ENCODE measurements around the gene PRDX5. TPM values are rescaled to one million over a fixed set of nuclear protein-coding genes. Genes with fewer than 3 reads are reported as not detected.
"Not testable (repeated sequence)": the region's sequence is repeated elsewhere in the genome, so short reads cannot be mapped to it uniquely, and the experiment has no call there.

PRDX5 gene
- total RNA-seq, 2 experiments from 2014 or later: 177 to 217 TPM

DNA sequence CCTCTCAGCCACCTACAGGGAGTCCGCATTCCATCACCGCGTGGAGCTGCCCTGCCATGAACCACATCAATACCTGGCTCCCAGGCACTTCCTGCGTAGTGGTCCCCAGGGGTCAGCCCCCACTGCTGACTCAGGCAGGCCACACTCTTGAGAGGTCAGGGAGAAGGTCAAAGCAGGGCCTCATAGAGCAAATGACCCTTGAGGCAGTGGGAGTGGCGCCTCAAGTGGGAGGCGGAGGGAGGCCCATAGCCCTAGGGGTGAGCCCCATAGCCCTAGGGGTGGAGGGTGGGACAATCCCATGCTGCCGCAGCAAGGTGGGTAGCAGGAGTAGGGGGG, 5.0 kb downstream of the PRDX5 start:
- intact Hi-C loops (cut with micrococcal nuclease; ENCODE audit: unreplicated experiment): no loop called here
- no peak for TF ChIP-seq EZH2phosphoT487 (IDR thresholded peaks at IDR 0.05; ENCODE audit: borderline replicate concordance, low read depth, low read length)
- TF ChIP-seq, protein P1, sequence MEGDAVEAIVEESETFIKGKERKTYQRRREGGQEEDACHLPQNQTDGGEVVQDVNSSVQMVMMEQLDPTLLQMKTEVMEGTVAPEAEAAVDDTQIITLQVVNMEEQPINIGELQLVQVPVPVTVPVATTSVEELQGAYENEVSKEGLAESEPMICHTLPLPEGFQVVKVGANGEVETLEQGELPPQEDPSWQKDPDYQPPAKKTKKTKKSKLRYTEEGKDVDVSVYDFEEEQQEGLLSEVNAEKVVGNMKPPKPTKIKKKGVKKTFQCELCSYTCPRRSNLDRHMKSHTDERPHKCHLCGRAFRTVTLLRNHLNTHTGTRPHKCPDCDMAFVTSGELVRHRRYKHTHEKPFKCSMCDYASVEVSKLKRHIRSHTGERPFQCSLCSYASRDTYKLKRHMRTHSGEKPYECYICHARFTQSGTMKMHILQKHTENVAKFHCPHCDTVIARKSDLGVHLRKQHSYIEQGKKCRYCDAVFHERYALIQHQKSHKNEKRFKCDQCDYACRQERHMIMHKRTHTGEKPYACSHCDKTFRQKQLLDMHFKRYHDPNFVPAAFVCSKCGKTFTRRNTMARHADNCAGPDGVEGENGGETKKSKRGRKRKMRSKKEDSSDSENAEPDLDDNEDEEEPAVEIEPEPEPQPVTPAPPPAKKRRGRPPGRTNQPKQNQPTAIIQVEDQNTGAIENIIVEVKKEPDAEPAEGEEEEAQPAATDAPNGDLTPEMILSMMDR (conservative IDR thresholded peaks at IDR 0.05; ENCODE audit: low read length): no peak
- peaks cover 17% of the 10 kb centered on the region; the same call in 1 of the 2 replicates for H3K79me2 ChIP-seq (ENCODE audit: insufficient read depth, low read depth, low read length)

DNA sequence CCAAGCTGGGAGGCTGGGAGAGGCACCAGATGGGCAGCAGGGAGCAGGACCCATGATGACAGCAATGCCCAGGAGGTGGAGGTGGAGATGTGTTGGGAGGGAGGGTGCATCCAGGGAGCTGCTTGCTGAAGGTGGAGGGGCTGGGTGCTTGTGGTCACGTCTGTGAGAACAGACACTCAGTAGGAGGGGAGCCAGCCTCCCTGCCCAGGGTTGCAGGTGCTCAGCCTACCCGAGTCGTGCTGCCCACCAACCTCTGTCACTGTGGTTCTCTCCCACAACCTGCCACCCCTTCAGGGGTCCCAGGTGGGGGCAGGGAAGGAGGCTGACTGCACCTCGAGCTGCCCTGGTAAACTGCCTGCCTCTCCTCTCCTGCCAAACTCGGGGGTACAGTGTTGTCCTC, 5.5 kb downstream of the PRDX5 start:
- H3K79me2 ChIP-seq (ENCODE audit: insufficient read depth, low read depth, low read length): peaks cover 14% of the 10 kb centered on the region; the same call in 1 of the 2 replicates
- H3K4me2 ChIP-seq (ENCODE audit: low read length): no peak overlapping the region
- intact Hi-C loops (cut with micrococcal nuclease; ENCODE audit: unreplicated experiment): no loop called here
- H3K9me3 ChIP-seq (ENCODE audit: low read length): no peaks in the 10 kb centered on the region
- H3K4me3 ChIP-seq (ENCODE audit: low read depth, low read length, poor library complexity, severe bottlenecking): no peak overlapping the region
- BruUV-seq (replicated peaks): no TSS peak
- no peaks in the 10 kb centered on the region for H4K20me1 ChIP-seq (ENCODE audit: insufficient read depth, low read length)
- peaks cover 37% of the 10 kb centered on the region; the same call in 1 of the 2 replicates for H3K36me3 ChIP-seq (ENCODE audit: insufficient read depth, low read length)
- H3K27ac ChIP-seq (ENCODE audit: low read depth, low read length, poor library complexity, severe bottlenecking): no peak overlapping the region
- peaks cover 12% of the 10 kb centered on the region for H3K4me1 ChIP-seq (ENCODE audit: insufficient read depth, low read length, poor library complexity, severe bottlenecking)
- TF ChIP-seq EZH2phosphoT487 (IDR thresholded peaks at IDR 0.05; ENCODE audit: borderline replicate concordance, low read depth, low read length): no peak
- TF ChIP-seq, protein P1 (conservative IDR thresholded peaks at IDR 0.05; ENCODE audit: low read length): no peak
- POLR2A ChIA-PET: interaction anchor here (0.8 kb wide), 1 partner anchor 9 kb away, joined by 4 read pairs; no protein-coding TSS in a partner anchor
- no peak overlapping the region for H2AFZ ChIP-seq (ENCODE audit: low read length)
- no peak for DNase-seq (ENCODE audit: low spot score)
- H3K9me2 ChIP-seq (ENCODE audit: insufficient read depth, low read length): no peaks in the 10 kb centered on the region
- CTCF ChIA-PET (ENCODE audit: unreplicated experiment): interaction anchor here (0.6 kb wide), 1 partner anchor 32 kb away, joined by 6 read pairs; no protein-coding TSS in a partner anchor

More for the DNA sequence above, 5.0 kb downstream of the PRDX5 start:
- ChIA-PET CTCF (ENCODE audit: unreplicated experiment) (interaction anchor here (0.6 kb wide), 1 partner anchor 32 kb away, joined by 6 read pairs; no protein-coding TSS in a partner anchor), POLR2A (no interaction called here)
- Histone ChIP-seq H2AFZ (ENCODE audit: low read length) (no peak overlapping the region), H3K9me3 (ENCODE audit: low read length) (no peaks in the 10 kb centered on the region), H3K4me1 (ENCODE audit: insufficient read depth, low read length, poor library complexity, severe bottlenecking) (peaks cover 12% of the 10 kb centered on the region), H3K9me2 (ENCODE audit: insufficient read depth, low read length) (no peaks in the 10 kb centered on the region), H4K20me1 (ENCODE audit: insufficient read depth, low read length) (no peaks in the 10 kb centered on the region), H3K4me2 (ENCODE audit: low read length) (no peak overlapping the region), H3K36me3 (ENCODE audit: insufficient read depth, low read length) (peaks cover 37% of the 10 kb centered on the region; the same call in 1 of the 2 replicates), H3K27ac (ENCODE audit: low read depth, low read length, poor library complexity, severe bottlenecking) (no peak overlapping the region), H3K4me3 (ENCODE audit: low read depth, low read length, poor library complexity, severe bottlenecking) (no peak overlapping the region)
- no TSS peak for BruUV-seq (replicated peaks)
- DNase-seq (ENCODE audit: low spot score): no peak

DNA sequence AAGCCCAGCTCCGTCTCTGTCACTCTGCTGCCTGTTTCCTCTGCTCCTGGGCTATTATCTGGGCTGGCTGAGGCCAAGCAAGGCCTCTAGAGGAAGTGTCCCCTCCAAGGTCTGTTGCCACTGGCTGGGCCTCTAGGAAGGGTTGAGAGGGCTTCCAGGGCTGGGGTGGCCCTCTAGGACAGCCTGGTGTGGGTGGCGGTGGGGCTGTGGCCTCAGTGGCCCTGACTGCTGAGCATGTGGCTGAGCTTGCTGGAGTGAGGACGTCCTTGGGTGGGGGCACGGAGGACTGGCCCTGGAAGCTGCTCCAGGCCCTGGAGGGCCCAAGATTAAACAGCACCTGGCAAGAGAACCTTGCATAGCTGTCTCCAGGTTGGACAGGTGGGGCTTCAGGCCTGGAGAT, 6.1 kb downstream of the PRDX5 start:
- H3K9me2 ChIP-seq (ENCODE audit: insufficient read depth, low read length); H3K4me2 ChIP-seq (ENCODE audit: low read length); H3K27ac ChIP-seq (ENCODE audit: low read depth, low read length, poor library complexity, severe bottlenecking); intact Hi-C loops (cut with micrococcal nuclease; ENCODE audit: unreplicated experiment); BruUV-seq (replicated peaks); CTCF ChIA-PET (ENCODE audit: unreplicated experiment); H2AFZ ChIP-seq (ENCODE audit: low read length); H3K4me3 ChIP-seq (ENCODE audit: low read depth, low read length, poor library complexity, severe bottlenecking); H3K79me2 ChIP-seq (ENCODE audit: insufficient read depth, low read depth, low read length); H4K20me1 ChIP-seq (ENCODE audit: insufficient read depth, low read length); H3K4me1 ChIP-seq (ENCODE audit: insufficient read depth, low read length, poor library complexity, severe bottlenecking); H3K9me3 ChIP-seq (ENCODE audit: low read length); DNase-seq (ENCODE audit: low spot score): not testable (repeated sequence)
- POLR2A ChIA-PET: interaction anchor here (0.8 kb wide), 1 partner anchor 8 kb away, joined by 4 read pairs; no protein-coding TSS in a partner anchor
- H3K36me3 ChIP-seq (ENCODE audit: insufficient read depth, low read length): peaks cover 37% of the 10 kb centered on the region; the same call in 1 of the 2 replicates
